Left lung (tissue), 10 donors: ENCODE measurements around the gene AIFM1. TPM values are rescaled to one million over a fixed set of nuclear protein-coding genes. Genes with fewer than 3 reads are reported as not detected.

Experiments
- ATAC-seq: fragments of 200-7000 bp; cut with Tn5 transposase; one replicate; pipeline ENCODE4 v1.9.1; 2020; ENCODE audit warnings: moderate library complexity
- DNase-seq, 4 donors: peaks; one replicate each; pipeline ENCODE4 v3.0.0-alpha.2; 2013 to 2020
- H3K27ac ChIP-seq, 2 donors: fragments of 200-600 bp; sonication (generic) in 1 of 2; one replicate each; pipeline versions ENCODE4 v1.5.0 to v1.8.0; 2020 to 2021
- H3K27me3 ChIP-seq, 2 donors: fragments of 200-600 bp; sonication (generic) in 1 of 2; one replicate each; pipeline versions ENCODE4 v1.5.0 to v1.8.0; 2020 to 2021
- H3K36me3 ChIP-seq, 2 donors: fragments of 200-600 bp; sonication (generic) in 1 of 2; one replicate each; pipeline versions ENCODE4 v1.5.0 to v1.8.0; 2020 to 2021
- H3K4me1 ChIP-seq, 2 donors: fragments of 200-600 bp; one replicate each; pipeline ENCODE4 v1.8.0; 2021
- H3K4me3 ChIP-seq, 2 donors: fragments of 200-600 bp; sonication (generic) in 1 of 2; one replicate each; pipeline versions ENCODE4 v1.5.0 to v1.8.0; 2020 to 2021; ENCODE audit warnings: mild to moderate bottlenecking in 1 of 2
- H3K9me3 ChIP-seq, 2 donors: fragments of 200-600 bp; sonication (generic) in 1 of 2; one replicate each; pipeline versions ENCODE4 v1.5.0 to v1.8.0; 2020 to 2021
- intact Hi-C, 2 donors: fragments of 100-400 bp; cut with DNase I; formaldehyde crosslinking; loops; one replicate each; pipeline versions ENCODE4 v1.11.2 to v1.14.2; 2022
- polyA plus RNA-seq, 6 donors: library from polyadenylated mRNA; unstranded; fragments of 120-200 nt; gene quantifications; one replicate each; pipeline ENCODE4 v1.2.1, GENCODE V29; 2013; ENCODE audit not compliant: insufficient read length in 6 of 6
- total RNA-seq, 2 donors: library from RNA; stranded (reverse); fragmentation: NEBNext Ultra II Directional; extraction: Animal tissue kit (Norgen Biotek cat#: 25700); gene quantifications; one replicate each; pipeline ENCODE4 v1.2.1, GENCODE V29; 2021
- TF ChIP-seq, protein P1 (sequence below), 2 donors: fragments of 200-600 bp; sonication (generic) in 1 of 2; IDR thresholded peaks; one replicate each; pipeline versions ENCODE4 v1.5.0 to v1.8.0; 2021; ENCODE audit warnings: antibody characterized with exemption in 2 of 2
- donor health status: DM: no; HTN: yes; CAD: no.
- donor health status: DM: no; HTN: no; CAD: no.

Gene AIFM1
- total and polyA plus RNA-seq, 8 donors = 27.2 to 34.9 (median 30.7) TPM

- no peaks in the 10 kb centered on the region for H3K36me3 ChIP-seq
- ATAC-seq (no peak), DNase-seq (no peak)
- intact Hi-C loops = no loop called here
- H3K4me3 ChIP-seq = no peak overlapping the region
- peak overlapping the region in 1 of 2 donors; percentile 72 for H3K27ac ChIP-seq
- TF ChIP-seq, protein P1, sequence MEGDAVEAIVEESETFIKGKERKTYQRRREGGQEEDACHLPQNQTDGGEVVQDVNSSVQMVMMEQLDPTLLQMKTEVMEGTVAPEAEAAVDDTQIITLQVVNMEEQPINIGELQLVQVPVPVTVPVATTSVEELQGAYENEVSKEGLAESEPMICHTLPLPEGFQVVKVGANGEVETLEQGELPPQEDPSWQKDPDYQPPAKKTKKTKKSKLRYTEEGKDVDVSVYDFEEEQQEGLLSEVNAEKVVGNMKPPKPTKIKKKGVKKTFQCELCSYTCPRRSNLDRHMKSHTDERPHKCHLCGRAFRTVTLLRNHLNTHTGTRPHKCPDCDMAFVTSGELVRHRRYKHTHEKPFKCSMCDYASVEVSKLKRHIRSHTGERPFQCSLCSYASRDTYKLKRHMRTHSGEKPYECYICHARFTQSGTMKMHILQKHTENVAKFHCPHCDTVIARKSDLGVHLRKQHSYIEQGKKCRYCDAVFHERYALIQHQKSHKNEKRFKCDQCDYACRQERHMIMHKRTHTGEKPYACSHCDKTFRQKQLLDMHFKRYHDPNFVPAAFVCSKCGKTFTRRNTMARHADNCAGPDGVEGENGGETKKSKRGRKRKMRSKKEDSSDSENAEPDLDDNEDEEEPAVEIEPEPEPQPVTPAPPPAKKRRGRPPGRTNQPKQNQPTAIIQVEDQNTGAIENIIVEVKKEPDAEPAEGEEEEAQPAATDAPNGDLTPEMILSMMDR (IDR thresholded peaks at IDR 0.05) = no peak
- H3K9me3 ChIP-seq = no peaks in the 10 kb centered on the region
- H3K4me1 ChIP-seq = peaks cover 0 to 70% of the 10 kb centered on the region in 2 donors
- no peaks in the 10 kb centered on the region for H3K27me3 ChIP-seq
These were observed 82.5 kb downstream of the AIFM1 start for GRCh38 chrX:130083107-130083490.

DNA sequence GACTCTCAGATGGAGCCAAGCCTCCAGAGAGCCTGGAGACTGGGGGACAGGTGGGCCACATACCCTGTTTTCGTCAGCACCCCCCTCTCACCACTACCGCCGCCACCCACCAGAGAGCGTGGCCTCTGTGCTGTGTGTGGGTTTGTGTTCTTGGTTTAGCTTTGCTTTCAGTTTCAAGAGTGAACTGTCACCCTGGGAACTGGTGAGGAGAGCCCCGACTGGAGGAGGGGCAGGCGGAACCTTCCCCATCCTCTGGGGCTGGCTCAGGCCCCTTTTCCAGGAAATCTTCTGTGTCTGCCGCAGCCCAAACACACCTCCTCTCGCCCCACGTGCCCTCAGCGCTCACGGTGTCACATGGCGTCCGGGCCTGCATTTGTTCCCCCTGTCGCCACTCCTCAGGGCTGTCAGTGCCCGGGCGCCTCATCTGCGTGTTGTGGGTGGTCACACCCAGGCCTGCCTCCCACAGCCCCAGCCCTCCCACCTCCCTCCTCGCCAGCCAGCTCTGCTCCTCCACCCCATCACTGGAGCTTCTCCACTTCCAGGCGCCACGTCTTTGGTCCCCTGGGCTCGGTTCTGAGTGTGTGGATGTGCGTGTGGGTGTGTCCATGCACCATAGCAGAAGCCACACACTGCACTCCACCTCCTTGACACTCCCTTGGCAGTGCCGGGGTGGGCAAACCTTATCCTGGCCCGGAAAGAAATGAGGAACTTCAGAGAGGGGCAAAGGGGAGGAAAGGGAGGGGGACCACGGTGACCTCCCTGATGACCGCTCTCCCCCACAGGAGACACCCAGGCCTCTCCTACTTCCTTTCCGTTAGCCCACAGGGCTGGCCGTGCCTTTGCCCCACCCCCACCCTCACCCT lies 83.2 kb downstream of the AIFM1 start:
- H3K36me3 ChIP-seq = no peaks in the 10 kb centered on the region
- no peaks in the 10 kb centered on the region for H3K27me3 ChIP-seq
- ATAC-seq (peak; percentile 65), DNase-seq (peak in 2 of 4 donors; percentile 75 to 88)
- TF ChIP-seq, protein P1 (IDR thresholded peaks at IDR 0.05) = peak in 1 of 2 donors; percentile 22
- peaks cover 0 to 64% of the 10 kb centered on the region in 2 donors for H3K4me1 ChIP-seq
- no peak overlapping the region for H3K4me3 ChIP-seq
- intact Hi-C loops = no loop called here
- no peaks in the 10 kb centered on the region for H3K9me3 ChIP-seq
- peak overlapping the region; percentile 19 to 72 for H3K27ac ChIP-seq

DNA sequence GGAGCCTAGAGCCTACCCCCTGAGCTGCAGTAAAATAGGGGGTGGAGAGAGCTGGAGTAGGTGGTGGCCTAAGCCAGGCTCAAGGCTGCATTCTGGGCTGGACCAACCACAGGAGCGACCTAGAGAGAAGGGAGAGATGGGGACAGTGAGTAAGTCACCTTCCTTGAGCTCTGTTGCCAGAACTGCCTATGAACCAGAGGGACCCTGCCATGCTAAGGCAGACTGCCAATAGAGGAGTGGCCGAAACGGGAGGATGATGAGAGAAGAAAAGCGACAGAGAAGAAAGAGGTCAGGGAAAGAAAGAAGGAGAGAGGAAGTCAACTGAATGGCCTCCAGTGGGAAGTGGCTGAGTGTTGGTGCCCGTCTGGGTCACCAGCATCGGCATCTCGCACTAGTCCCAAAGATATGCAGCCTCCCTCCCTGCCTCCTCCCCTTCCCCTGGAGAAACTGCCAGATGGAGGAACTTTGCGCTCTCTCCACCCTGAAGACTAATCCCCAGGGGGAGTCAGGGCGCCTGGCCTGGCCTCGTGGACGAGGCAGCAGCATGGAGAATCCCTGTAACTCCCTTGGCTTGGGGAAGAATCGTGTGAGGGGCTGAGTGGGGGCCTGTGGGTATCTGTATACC lies 84.1 kb downstream of the AIFM1 start:
- Histone ChIP-seq H3K27ac (peak overlapping the region; percentile 19 to 72), H3K27me3 (no peaks in the 10 kb centered on the region), H3K36me3 (no peaks in the 10 kb centered on the region), H3K9me3 (no peaks in the 10 kb centered on the region), H3K4me3 (no peak overlapping the region), H3K4me1 (peaks cover 0 to 55% of the 10 kb centered on the region in 2 donors)
- ATAC-seq = no peak
- TF ChIP-seq, protein P1 (IDR thresholded peaks at IDR 0.05) = no peak
- DNase-seq = no peak
- intact Hi-C loops = no loop called here

GRCh38 chrX:130080791-130081367 lies 84.8 kb downstream of the AIFM1 start:
- intact Hi-C loops = no loop called here
- H3K27me3 ChIP-seq = no peaks in the 10 kb centered on the region
- ATAC-seq (no peak), DNase-seq (no peak)
- TF ChIP-seq, protein P1 (IDR thresholded peaks at IDR 0.05) = no peak
- no peaks in the 10 kb centered on the region for H3K9me3 ChIP-seq
- H3K36me3 ChIP-seq = no peaks in the 10 kb centered on the region
- H3K4me1 ChIP-seq = peaks cover 0 to 48% of the 10 kb centered on the region in 2 donors
- H3K27ac ChIP-seq = peak overlapping the region in 1 of 2 donors; percentile 72
- no peak overlapping the region for H3K4me3 ChIP-seq
